GM23248 (cell line): ENCODE results near the gene HLCS.

Experiments used
- EZH2 ChIP-seq: fragments of 200-600 bp; sonication (generic); IDR thresholded peaks from 2 replicates; pipeline ENCODE4 v1.6.1; 2018; ENCODE audit warnings: antibody characterized with exemption, mild to moderate bottlenecking; ENCODE audit not compliant: insufficient read depth, poor library complexity, severe bottlenecking
- EZH2phosphoT487 ChIP-seq: fragments of 200-600 bp; sonication (generic); IDR thresholded peaks from 2 replicates; pipeline ENCODE4 v1.6.1; 2018; ENCODE audit warnings: antibody characterized with exemption, moderate library complexity, mild to moderate bottlenecking, low read depth; ENCODE audit not compliant: insufficient read depth

DNA sequence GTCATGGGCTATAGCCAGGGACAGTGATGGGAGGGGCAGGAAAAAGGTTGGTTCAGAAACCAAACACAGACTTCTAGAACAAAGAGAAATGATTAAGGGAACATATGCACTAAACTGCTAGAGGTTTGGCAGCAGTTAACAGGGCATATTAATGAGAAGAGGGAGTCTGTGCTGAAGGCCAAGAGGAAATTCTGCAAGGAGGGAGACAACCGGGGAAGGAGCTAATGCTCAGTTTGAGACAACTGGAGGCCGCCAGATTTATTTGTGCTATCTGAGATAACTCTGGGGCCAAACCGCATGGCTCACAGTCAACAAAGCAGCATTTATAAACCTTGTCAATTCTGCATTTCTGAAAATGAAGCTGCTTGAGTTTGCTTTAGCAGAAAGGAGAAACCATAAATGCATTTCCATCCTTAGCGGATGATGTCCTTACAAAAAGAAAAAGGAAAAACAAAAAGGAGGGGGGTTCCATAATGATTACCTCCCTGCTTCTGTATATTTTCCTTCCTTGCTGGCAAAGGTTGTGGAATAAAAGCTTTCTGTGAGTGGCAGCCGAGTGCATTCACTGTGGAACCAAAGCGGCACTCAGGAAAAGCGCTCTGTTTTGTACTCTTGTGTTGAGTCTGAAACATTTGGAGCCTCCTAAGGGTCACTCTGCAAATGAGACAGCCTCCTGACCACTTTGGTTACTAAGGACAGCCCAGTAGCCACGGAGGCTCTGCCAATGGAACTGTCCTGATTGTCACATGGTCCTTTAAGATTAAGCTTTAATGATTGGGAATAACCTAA, 197.2 kb downstream of the HLCS start:
- no peak for TF ChIP-seq EZH2
- no peak for TF ChIP-seq EZH2phosphoT487
